ENCODE results near the gene ZCWPW1.

- TF ChIP-seq POLR2AphosphoS5 (IDR thresholded peaks at IDR 0.05): no peak
- no peak for TF ChIP-seq EP300 (IDR thresholded peaks at IDR 0.05)
Measured at GRCh38 chr7:100411101-100411500, 17.4 kb downstream of the ZCWPW1 start.
